Panc1 (cell line): ENCODE measurements around the gene NEURL1B.

Source experiments
- CTCF ChIP-seq: fragments of 450-650 bp; IDR thresholded peaks from 2 replicates; pipeline ENCODE4 v1.5.1; 2017; ENCODE audit warnings: mild to moderate bottlenecking
- SIN3A ChIP-seq: IDR thresholded peaks from 2 replicates; pipeline ENCODE4 v1.6.1; 2012; ENCODE audit warnings: low read depth, mild to moderate bottlenecking, low read length, moderate library complexity, borderline replicate concordance; ENCODE audit not compliant: insufficient read depth
- TF ChIP-seq, protein P1 (sequence below), 2 experiments: IDR thresholded peaks; 2 replicates each; pipeline ENCODE4 v1.6.1; 2011 to 2012; ENCODE audit warnings: low read depth in 2 of 2, control low read depth in 1 of 2, low read length in 1 of 2, mild to moderate bottlenecking in 1 of 2, moderate library complexity in 1 of 2; ENCODE audit not compliant: insufficient read depth in 1 of 2

DNA sequence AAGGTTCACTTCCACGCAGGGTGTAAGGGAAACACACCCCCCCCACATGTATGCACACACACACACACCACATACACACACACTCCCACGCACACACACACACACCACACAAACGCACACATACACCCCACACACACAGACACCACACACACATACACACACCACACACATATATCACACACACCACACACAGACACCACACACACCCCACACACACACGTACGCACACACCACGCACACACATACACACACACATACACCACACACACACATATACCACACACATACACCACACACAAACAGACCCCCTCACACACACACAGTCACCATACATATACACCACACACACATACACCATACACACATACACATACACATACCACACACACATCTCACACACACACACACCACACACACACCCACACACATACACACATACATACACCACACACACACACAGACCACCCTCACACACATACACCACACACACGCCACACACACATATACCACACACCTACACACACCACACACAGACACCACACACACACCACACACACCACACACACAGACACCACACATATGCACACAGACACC is 44.3 kb upstream of the NEURL1B start:
- TF ChIP-seq CTCF (no peak), SIN3A (no peak)
- TF ChIP-seq, protein P1, sequence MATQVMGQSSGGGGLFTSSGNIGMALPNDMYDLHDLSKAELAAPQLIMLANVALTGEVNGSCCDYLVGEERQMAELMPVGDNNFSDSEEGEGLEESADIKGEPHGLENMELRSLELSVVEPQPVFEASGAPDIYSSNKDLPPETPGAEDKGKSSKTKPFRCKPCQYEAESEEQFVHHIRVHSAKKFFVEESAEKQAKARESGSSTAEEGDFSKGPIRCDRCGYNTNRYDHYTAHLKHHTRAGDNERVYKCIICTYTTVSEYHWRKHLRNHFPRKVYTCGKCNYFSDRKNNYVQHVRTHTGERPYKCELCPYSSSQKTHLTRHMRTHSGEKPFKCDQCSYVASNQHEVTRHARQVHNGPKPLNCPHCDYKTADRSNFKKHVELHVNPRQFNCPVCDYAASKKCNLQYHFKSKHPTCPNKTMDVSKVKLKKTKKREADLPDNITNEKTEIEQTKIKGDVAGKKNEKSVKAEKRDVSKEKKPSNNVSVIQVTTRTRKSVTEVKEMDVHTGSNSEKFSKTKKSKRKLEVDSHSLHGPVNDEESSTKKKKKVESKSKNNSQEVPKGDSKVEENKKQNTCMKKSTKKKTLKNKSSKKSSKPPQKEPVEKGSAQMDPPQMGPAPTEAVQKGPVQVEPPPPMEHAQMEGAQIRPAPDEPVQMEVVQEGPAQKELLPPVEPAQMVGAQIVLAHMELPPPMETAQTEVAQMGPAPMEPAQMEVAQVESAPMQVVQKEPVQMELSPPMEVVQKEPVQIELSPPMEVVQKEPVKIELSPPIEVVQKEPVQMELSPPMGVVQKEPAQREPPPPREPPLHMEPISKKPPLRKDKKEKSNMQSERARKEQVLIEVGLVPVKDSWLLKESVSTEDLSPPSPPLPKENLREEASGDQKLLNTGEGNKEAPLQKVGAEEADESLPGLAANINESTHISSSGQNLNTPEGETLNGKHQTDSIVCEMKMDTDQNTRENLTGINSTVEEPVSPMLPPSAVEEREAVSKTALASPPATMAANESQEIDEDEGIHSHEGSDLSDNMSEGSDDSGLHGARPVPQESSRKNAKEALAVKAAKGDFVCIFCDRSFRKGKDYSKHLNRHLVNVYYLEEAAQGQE (IDR thresholded peaks at IDR 0.05; ENCODE audit: insufficient read depth in 1 of 2, low read depth in 2 of 2, low read length in 1 of 2) = no peak
